ENCODE data around the gene CLASRP.

- TF ChIP-seq, protein P1, sequence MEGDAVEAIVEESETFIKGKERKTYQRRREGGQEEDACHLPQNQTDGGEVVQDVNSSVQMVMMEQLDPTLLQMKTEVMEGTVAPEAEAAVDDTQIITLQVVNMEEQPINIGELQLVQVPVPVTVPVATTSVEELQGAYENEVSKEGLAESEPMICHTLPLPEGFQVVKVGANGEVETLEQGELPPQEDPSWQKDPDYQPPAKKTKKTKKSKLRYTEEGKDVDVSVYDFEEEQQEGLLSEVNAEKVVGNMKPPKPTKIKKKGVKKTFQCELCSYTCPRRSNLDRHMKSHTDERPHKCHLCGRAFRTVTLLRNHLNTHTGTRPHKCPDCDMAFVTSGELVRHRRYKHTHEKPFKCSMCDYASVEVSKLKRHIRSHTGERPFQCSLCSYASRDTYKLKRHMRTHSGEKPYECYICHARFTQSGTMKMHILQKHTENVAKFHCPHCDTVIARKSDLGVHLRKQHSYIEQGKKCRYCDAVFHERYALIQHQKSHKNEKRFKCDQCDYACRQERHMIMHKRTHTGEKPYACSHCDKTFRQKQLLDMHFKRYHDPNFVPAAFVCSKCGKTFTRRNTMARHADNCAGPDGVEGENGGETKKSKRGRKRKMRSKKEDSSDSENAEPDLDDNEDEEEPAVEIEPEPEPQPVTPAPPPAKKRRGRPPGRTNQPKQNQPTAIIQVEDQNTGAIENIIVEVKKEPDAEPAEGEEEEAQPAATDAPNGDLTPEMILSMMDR (IDR thresholded peaks at IDR 0.05; ENCODE audit: insufficient read depth, low read length): no peak
- TF ChIP-seq POLR2AphosphoS5 (IDR thresholded peaks at IDR 0.05; ENCODE audit: low read depth) (no peak), SPI1 (IDR thresholded peaks at IDR 0.05; ENCODE audit: borderline replicate concordance, low read depth) (no peak), REST (IDR thresholded peaks at IDR 0.05; ENCODE audit: insufficient replicate concordance, low read depth) (no peak), GABPA (IDR thresholded peaks at IDR 0.05; ENCODE audit: low read depth) (no peak)
Observed at GRCh38 chr19:44990966-44991365, 47.9 kb upstream of the CLASRP start.

All from HL-60 (cell line).